HG03575 (cell line): ENCODE measurements around the gene TMEM60.

ENCODE experiments used
- ATAC-seq: cut with Tn5 transposase; IDR thresholded peaks from one replicate; pipeline ENCODE4 v1.9.1; 2021; ENCODE audit not compliant: unreplicated experiment, insufficient number of reproducible peaks, low FRiP score; ENCODE audit errors: extremely low read depth

The TMEM60 gene

GRCh38 chr7:77745746-77746145, 52.5 kb downstream of the TMEM60 start:
- ATAC-seq = no peak
